MM.1S (cell line): ENCODE data around the gene ENPP1.

Source experiments
- DNase-seq: peaks from one replicate; pipeline ENCODE4 v3.0.0-alpha.2; 2015
- H2AFZ ChIP-seq: fragments of 300-600 bp; sonication (generic); 2 replicates; pipeline ENCODE4 v1.6.0; 2016; ENCODE audit warnings: antibody characterized with exemption, low read length
- H3F3A ChIP-seq: fragments of 300-600 bp; sonication (generic); 2 replicates; pipeline ENCODE4 v1.6.1; 2016; ENCODE audit warnings: mild to moderate bottlenecking, antibody characterized with exemption, low read length, moderate library complexity, mixed read lengths; ENCODE audit not compliant: insufficient read depth
- H3K27ac ChIP-seq: fragments of 300-600 bp; sonication (generic); 2 replicates; pipeline ENCODE4 v1.5.1; 2016; ENCODE audit warnings: mild to moderate bottlenecking, low read length
- H3K27me3 ChIP-seq: fragments of 300-600 bp; sonication (generic); replicated peaks from 2 replicates; pipeline ENCODE4 v1.6.0; 2016; ENCODE audit warnings: low read length; ENCODE audit not compliant: insufficient read depth
- H3K36me3 ChIP-seq: fragments of 300-600 bp; sonication (generic); replicated peaks from 2 replicates; pipeline ENCODE4 v1.6.1; 2016; ENCODE audit warnings: mild to moderate bottlenecking, low read length, mixed read lengths; ENCODE audit not compliant: insufficient read depth
- H3K4me1 ChIP-seq: fragments of 300-600 bp; sonication (generic); 2 replicates; pipeline ENCODE4 v1.6.1; 2016; ENCODE audit warnings: low read length, mixed read lengths
- H3K4me2 ChIP-seq: fragments of 300-600 bp; sonication (generic); 2 replicates; pipeline ENCODE4 v1.6.0; 2016; ENCODE audit warnings: low read depth, low read length
- H3K4me3 ChIP-seq: fragments of 300-600 bp; sonication (generic); 2 replicates; pipeline ENCODE4 v1.5.1; 2016; ENCODE audit warnings: low read length, mixed read lengths
- H3K79me2 ChIP-seq: fragments of 300-600 bp; sonication (generic); 2 replicates; pipeline ENCODE4 v1.6.1; 2016; ENCODE audit warnings: mixed run types, low read length, mixed read lengths
- H3K9ac ChIP-seq: fragments of 300-600 bp; sonication (generic); 2 replicates; pipeline ENCODE4 v1.6.1; 2016; ENCODE audit warnings: low read length, mixed read lengths
- H3K9me2 ChIP-seq: fragments of 300-600 bp; sonication (generic); replicated peaks from 2 replicates; pipeline ENCODE4 v1.6.1; 2016; ENCODE audit warnings: mild to moderate bottlenecking, low read length, mixed read lengths; ENCODE audit not compliant: insufficient read depth
- H3K9me3 ChIP-seq: fragments of 300-600 bp; sonication (generic); replicated peaks from 2 replicates; pipeline ENCODE4 v1.6.1; 2016; ENCODE audit warnings: mild to moderate bottlenecking, low read length, mixed read lengths; ENCODE audit not compliant: insufficient read depth
- H4K20me1 ChIP-seq: fragments of 300-600 bp; sonication (generic); 2 replicates; pipeline ENCODE4 v1.6.1; 2016; ENCODE audit warnings: mild to moderate bottlenecking, low read length, moderate library complexity, mixed read lengths; ENCODE audit not compliant: insufficient read depth
- EZH2 ChIP-seq: fragments of 300-600 bp; sonication (generic); optimal IDR thresholded peaks from 2 replicates; pipeline ENCODE3; 2017; ENCODE audit warnings: low read depth, mild to moderate bottlenecking, antibody characterized with exemption, low read length, mixed read lengths
- EZH2phosphoT487 ChIP-seq: fragments of 300-600 bp; sonication (generic); IDR thresholded peaks from 2 replicates; pipeline ENCODE4 v1.6.1; 2018; ENCODE audit warnings: antibody characterized with exemption, low read length
- TF ChIP-seq, protein P1 (sequence below): fragments of 300-600 bp; sonication (generic); IDR thresholded peaks from 2 replicates; pipeline ENCODE4 v1.5.1; 2016; ENCODE audit warnings: antibody characterized with exemption, low read length, mixed read lengths

ENPP1 gene

DNA sequence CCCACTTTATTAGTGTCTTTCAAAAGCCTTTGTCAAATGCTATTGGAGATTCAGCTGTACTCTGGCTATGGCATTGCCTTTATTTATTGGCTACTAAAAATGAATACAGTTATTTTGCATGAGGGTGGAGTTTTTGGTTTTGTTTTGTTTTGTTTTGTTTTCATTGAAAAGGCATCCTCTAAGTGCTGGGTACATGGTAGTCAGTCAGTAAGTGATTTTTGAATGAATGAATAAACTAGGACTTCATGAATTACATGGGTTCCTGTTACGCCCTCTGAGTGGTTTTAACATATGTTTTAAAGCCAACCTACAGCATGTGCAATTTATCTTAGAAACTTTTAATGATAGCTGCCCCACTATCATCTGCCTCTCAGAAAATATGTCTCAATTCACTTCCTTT lies 38.9 kb upstream of the ENPP1 start:
- no peak overlapping the region for H2AFZ ChIP-seq
- H4K20me1 ChIP-seq, result no peaks in the 10 kb centered on the region
- no peaks in the 10 kb centered on the region for H3K4me1 ChIP-seq
- H3K36me3 ChIP-seq, result no peaks in the 10 kb centered on the region
- H3K9ac ChIP-seq, result no peak overlapping the region
- H3K4me2 ChIP-seq, result no peak overlapping the region
- no peaks in the 10 kb centered on the region for H3F3A ChIP-seq
- DNase-seq, result no peak
- no peaks in the 10 kb centered on the region for H3K79me2 ChIP-seq
- H3K27me3 ChIP-seq, result no peaks in the 10 kb centered on the region
- no peaks in the 10 kb centered on the region for H3K9me2 ChIP-seq
- TF ChIP-seq, protein P1, sequence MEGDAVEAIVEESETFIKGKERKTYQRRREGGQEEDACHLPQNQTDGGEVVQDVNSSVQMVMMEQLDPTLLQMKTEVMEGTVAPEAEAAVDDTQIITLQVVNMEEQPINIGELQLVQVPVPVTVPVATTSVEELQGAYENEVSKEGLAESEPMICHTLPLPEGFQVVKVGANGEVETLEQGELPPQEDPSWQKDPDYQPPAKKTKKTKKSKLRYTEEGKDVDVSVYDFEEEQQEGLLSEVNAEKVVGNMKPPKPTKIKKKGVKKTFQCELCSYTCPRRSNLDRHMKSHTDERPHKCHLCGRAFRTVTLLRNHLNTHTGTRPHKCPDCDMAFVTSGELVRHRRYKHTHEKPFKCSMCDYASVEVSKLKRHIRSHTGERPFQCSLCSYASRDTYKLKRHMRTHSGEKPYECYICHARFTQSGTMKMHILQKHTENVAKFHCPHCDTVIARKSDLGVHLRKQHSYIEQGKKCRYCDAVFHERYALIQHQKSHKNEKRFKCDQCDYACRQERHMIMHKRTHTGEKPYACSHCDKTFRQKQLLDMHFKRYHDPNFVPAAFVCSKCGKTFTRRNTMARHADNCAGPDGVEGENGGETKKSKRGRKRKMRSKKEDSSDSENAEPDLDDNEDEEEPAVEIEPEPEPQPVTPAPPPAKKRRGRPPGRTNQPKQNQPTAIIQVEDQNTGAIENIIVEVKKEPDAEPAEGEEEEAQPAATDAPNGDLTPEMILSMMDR, result no peak
- TF ChIP-seq EZH2phosphoT487, result no peak
- TF ChIP-seq EZH2, result no peak
- H3K9me3 ChIP-seq, result no peaks in the 10 kb centered on the region
- H3K4me3 ChIP-seq, result no peak overlapping the region
- H3K27ac ChIP-seq, result no peak overlapping the region

- H3K27me3 ChIP-seq, result no peaks in the 10 kb centered on the region
- TF ChIP-seq EZH2 (no peak), EZH2phosphoT487 (no peak)
- TF ChIP-seq, protein P1, result no peak
- no peak for DNase-seq
- no peaks in the 10 kb centered on the region for H3K4me1 ChIP-seq
- H3K79me2 ChIP-seq, result no peaks in the 10 kb centered on the region
- H3K9me3 ChIP-seq, result no peaks in the 10 kb centered on the region
- no peaks in the 10 kb centered on the region for H3K36me3 ChIP-seq
- H3K4me3 ChIP-seq, result no peak overlapping the region
- no peak overlapping the region for H3K9ac ChIP-seq
- no peaks in the 10 kb centered on the region for H4K20me1 ChIP-seq
- H3K27ac ChIP-seq, result no peak overlapping the region
- no peak overlapping the region for H2AFZ ChIP-seq
- no peak overlapping the region for H3K4me2 ChIP-seq
- H3F3A ChIP-seq, result no peaks in the 10 kb centered on the region
- no peaks in the 10 kb centered on the region for H3K9me2 ChIP-seq
Measured at GRCh38 chr6:131769385-131770141, 38.3 kb upstream of the ENPP1 start.

- Histone ChIP-seq H3K36me3 (no peaks in the 10 kb centered on the region), H3K9me2 (no peaks in the 10 kb centered on the region), H3K9me3 (no peaks in the 10 kb centered on the region), H3K4me2 (no peak overlapping the region), H4K20me1 (no peaks in the 10 kb centered on the region), H3K4me1 (no peaks in the 10 kb centered on the region), H3K4me3 (no peak overlapping the region), H3K9ac (no peak overlapping the region), H3K27ac (no peak overlapping the region), H2AFZ (no peak overlapping the region), H3K79me2 (no peaks in the 10 kb centered on the region), H3F3A (no peaks in the 10 kb centered on the region), H3K27me3 (no peaks in the 10 kb centered on the region)
- TF ChIP-seq EZH2phosphoT487 (no peak), EZH2 (no peak)
- TF ChIP-seq, protein P1, result no peak
- no peak for DNase-seq
Measured at GRCh38 chr6:131770776-131771175, 37.0 kb upstream of the ENPP1 start.
